Neural crest cell (in vitro differentiated cells): ENCODE measurements around the gene POLR1A. TPM values are rescaled to one million over a fixed set of nuclear protein-coding genes. Genes with fewer than 3 reads are reported as not detected.

Source experiments
- DNase-seq: peaks from one replicate; pipeline ENCODE4 v3.0.0; 2021; ENCODE audit warnings: low read depth, mixed read lengths, low spot score
- H3K27ac Mint-ChIP-seq: one replicate; pipeline ENCODE4 v1.8.0; 2021; ENCODE audit warnings: mild to moderate bottlenecking, mixed read lengths; ENCODE audit not compliant: unreplicated experiment
- H3K27me3 Mint-ChIP-seq: 2 replicates; pipeline ENCODE4 v1.8.0; 2021; ENCODE audit warnings: low read depth, mild to moderate bottlenecking, mixed read lengths
- H3K36me3 Mint-ChIP-seq: 2 replicates; pipeline ENCODE4 v1.8.0; 2021; ENCODE audit warnings: low read depth, mild to moderate bottlenecking, mixed read lengths
- H3K4me1 Mint-ChIP-seq: 2 replicates; pipeline ENCODE4 v1.8.0; 2021; ENCODE audit warnings: mixed read lengths
- H3K4me3 Mint-ChIP-seq: one replicate; pipeline ENCODE4 v1.8.0; 2021; ENCODE audit warnings: mild to moderate bottlenecking, mixed read lengths
- H3K9me3 Mint-ChIP-seq: 2 replicates; pipeline ENCODE4 v1.8.0; 2021; ENCODE audit warnings: mixed read lengths
- total RNA-seq: library from RNA; stranded (reverse); gene quantifications from 2 replicates; pipeline ENCODE4 v1.2.1, GENCODE V29; 2021
- TF ChIP-seq, protein P1 (sequence below): fragments of 200-600 bp; sonication (generic); conservative IDR thresholded peaks from 2 replicates; pipeline ENCODE4 v1.5.0; 2021; ENCODE audit warnings: antibody characterized with exemption, mild to moderate bottlenecking

Gene POLR1A
- total RNA-seq, 1 donor from 2014 or later, result 67.8 TPM

DNA sequence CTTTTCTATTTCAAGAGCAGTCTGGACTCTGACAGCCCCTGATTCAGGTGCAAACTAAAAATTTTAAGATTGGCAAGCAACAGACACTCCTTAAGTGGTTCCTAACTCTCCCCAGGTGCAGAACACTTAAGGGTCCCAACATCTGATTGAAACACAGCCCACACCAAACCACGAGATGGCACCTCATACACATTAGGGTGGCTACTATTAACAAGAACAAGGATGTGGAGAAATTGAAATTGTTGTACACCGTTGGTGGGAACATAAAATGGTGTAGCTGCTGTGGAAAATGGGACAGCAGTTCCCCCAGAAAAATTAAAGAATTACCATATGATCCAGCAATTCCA lies 82.3 kb downstream of the POLR1A start:
- DNase-seq, result no peak
- H3K4me1 Mint-ChIP-seq, result no peaks in the 10 kb centered on the region
- TF ChIP-seq, protein P1, sequence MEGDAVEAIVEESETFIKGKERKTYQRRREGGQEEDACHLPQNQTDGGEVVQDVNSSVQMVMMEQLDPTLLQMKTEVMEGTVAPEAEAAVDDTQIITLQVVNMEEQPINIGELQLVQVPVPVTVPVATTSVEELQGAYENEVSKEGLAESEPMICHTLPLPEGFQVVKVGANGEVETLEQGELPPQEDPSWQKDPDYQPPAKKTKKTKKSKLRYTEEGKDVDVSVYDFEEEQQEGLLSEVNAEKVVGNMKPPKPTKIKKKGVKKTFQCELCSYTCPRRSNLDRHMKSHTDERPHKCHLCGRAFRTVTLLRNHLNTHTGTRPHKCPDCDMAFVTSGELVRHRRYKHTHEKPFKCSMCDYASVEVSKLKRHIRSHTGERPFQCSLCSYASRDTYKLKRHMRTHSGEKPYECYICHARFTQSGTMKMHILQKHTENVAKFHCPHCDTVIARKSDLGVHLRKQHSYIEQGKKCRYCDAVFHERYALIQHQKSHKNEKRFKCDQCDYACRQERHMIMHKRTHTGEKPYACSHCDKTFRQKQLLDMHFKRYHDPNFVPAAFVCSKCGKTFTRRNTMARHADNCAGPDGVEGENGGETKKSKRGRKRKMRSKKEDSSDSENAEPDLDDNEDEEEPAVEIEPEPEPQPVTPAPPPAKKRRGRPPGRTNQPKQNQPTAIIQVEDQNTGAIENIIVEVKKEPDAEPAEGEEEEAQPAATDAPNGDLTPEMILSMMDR, result no peak
- H3K27me3 Mint-ChIP-seq, result no peaks in the 10 kb centered on the region
- H3K9me3 Mint-ChIP-seq, result no peaks in the 10 kb centered on the region
- no peak overlapping the region for H3K27ac Mint-ChIP-seq
- peaks cover 15% of the 10 kb centered on the region for H3K36me3 Mint-ChIP-seq
- H3K4me3 Mint-ChIP-seq, result no peak overlapping the region

DNA sequence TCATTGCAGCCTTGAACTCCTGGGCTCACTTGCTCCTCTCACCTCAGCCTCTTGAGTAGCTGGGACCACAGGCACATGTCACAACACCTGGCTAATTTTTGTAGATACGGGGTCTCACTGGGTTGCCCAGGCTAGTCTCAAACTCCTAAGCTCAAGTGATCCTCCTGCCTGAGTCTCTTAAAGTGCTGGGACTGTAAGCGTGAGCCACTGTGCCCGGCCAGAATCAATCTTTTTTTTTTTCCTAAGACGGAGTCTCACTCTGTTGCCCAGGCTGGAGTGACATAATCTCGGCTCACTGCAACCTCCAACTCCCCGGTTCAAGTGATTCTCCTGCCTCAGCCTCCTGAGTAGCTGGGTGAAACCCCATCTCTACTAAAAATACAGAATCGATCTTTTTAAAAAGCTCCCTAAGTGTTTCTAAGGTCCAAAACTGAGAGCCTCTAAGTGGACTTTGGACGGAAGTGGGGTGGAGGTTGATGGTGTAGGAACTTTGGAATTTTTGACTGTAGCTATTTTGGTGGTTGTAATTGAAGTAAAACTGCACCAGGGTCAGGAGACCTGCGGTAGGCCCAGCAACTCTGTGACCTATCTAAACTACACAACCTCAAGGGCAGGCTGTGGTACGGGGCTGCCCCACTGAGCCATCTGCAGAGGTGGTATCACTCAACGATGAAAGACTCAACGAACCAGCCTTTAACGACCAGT lies 82.9 kb downstream of the POLR1A start:
- Mint-ChIP-seq H3K27me3 (no peaks in the 10 kb centered on the region), H3K9me3 (no peaks in the 10 kb centered on the region), H3K36me3 (peaks cover 14% of the 10 kb centered on the region), H3K27ac (no peak overlapping the region), H3K4me3 (no peak overlapping the region), H3K4me1 (no peaks in the 10 kb centered on the region)
- DNase-seq, result no peak
- TF ChIP-seq, protein P1, result no peak

DNA sequence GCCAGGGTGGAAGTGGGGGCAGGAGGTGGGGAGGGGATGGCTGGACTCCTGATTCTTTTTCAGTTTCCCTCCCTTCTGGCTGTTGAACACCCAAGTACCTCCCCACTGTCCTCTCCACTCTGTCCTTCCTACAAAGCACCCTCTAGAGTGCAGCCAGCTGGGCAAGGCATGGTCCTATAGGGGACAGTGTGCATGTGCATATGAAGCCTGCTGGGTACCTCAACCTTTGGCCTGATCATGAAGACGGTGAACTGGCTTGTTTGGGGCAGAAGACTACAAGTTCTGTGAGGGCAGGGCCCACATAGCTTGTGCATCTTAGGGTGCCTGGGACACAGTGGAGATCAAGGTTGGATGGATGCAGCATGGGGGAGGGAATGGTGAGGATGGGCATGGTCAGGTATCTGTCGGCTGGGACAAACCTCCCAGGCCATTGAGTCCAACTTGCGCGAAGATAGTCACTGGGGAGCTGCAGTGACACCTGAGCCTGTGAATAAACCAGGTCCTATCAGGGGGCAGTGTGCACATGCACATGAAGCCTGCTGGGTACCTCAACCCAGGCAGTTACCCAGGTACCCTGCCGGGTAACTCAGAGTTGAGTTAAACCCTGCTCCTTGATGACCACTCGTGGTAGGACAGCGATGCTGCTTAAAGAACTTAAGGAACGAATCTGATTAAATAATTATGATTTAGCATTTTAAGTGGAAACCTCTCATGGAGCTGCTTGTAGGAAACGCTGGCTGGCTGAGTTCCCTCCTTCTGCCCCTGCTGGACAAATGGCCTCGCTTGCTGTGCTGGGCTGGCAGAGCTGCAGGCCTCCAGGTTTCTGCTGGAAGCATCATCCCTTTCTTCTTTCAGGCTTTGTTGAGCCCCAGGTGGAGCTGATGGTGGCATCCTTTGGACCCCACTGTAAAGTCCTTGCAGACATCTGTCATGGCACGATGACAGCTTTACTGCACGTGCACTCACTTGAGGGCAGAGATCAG lies 84.0 kb downstream of the POLR1A start:
- TF ChIP-seq, protein P1, result no peak
- H3K4me1 Mint-ChIP-seq, result no peaks in the 10 kb centered on the region
- no peaks in the 10 kb centered on the region for H3K9me3 Mint-ChIP-seq
- H3K4me3 Mint-ChIP-seq, result no peak overlapping the region
- no peak for DNase-seq
- H3K27me3 Mint-ChIP-seq, result no peaks in the 10 kb centered on the region
- no peak overlapping the region for H3K27ac Mint-ChIP-seq
- H3K36me3 Mint-ChIP-seq, result peaks cover 8% of the 10 kb centered on the region

DNA sequence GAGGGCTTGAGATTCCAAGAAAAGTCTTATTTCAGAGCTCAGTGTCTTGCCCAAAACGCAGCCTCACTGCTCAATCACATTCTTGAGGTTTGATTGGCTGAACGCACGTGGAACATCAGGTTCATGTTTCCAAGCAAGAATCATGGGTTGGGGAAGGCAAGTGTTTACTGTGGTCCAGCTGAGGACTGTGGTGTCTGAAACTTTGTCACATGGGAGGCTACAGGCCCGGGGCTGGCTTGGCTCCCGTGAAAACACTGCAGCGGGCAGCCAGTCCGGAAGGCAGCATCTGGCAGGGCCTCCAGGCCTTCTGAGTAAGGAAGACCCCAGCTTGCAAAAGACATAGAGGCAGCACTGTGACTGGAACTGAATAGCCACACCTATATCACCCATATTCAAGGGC lies 84.7 kb downstream of the POLR1A start:
- Mint-ChIP-seq H3K4me1 (no peaks in the 10 kb centered on the region), H3K27me3 (no peaks in the 10 kb centered on the region), H3K27ac (no peak overlapping the region), H3K36me3 (peaks cover 8% of the 10 kb centered on the region), H3K4me3 (no peak overlapping the region), H3K9me3 (no peaks in the 10 kb centered on the region)
- TF ChIP-seq, protein P1, result no peak
- DNase-seq, result no peak

DNA sequence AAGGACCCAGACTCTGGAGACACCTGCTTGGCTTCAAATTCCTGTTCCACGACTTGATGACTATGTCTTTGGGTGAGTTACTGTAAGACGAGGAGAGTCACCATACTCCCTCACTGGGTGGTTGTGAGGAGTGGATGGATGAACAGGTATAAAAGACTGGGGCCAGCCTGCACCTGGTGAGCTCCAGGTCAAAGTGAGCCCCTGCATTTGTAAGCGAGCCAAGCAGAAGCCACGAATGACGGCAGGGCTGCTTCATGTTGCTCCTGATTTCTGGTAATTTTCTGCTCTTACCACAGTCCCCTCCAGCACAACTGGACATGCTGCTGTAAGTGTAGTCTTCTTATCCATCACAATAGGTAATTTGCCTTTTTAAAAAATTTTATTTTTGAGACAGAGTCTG lies 86.6 kb downstream of the POLR1A start:
- Mint-ChIP-seq H3K27me3 (no peaks in the 10 kb centered on the region), H3K4me3 (no peak overlapping the region), H3K4me1 (no peaks in the 10 kb centered on the region), H3K9me3 (peaks cover 10% of the 10 kb centered on the region), H3K36me3 (peaks cover 9% of the 10 kb centered on the region), H3K27ac (no peak overlapping the region)
- TF ChIP-seq, protein P1, result no peak
- DNase-seq, result no peak
